Fibroblast of lung (primary cell): Measurements from ENCODE around the gene ECE2.

Experiments used
- CTCF ChIP-seq, 2 donors: IDR thresholded peaks in 1 of 2; conservative IDR thresholded peaks in 1 of 2; 1 replicate in 1 of 2; 2 replicates in 1 of 2; pipeline ENCODE4 v1.5.1; 2011 to 2012; ENCODE audit warnings: low read length in 2 of 2, control low read depth in 1 of 2, inconsistent platforms in 1 of 2, low read depth in 1 of 2, mild to moderate bottlenecking in 1 of 2
- EZH2 ChIP-seq: IDR thresholded peaks from 2 replicates; pipeline ENCODE4 v1.5.1; 2012; ENCODE audit warnings: low read length, control low read depth, mild to moderate bottlenecking; ENCODE audit errors: missing control alignments

DNA sequence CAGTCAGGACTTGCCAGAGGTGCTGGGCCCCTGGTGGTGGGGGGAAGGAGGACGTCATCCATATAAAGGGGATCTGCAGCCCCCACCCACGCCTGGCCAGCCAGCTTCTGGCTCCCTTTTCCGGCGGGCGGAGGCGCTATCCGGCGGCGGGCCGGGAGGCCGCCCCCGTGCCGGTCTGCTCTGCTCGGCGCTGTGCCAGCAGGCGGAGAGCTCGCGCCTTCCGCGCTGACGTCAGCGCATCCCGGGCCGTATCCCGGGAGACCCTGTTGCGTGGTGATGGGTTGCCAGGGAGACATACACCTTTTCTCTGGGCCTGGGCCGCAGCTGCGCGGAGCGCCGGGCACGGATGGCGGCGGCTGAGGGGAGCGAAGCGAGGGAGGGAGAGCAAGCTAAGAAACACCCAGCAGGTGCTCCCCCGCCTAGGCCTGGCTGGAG is 62.7 kb downstream of the ECE2 start:
- TF ChIP-seq EZH2, result no peak
- TF ChIP-seq CTCF (conservative IDR thresholded peaks at IDR 0.05 in 1 of 2, IDR thresholded peaks at IDR 0.05 in 1 of 2; ENCODE audit: low read depth in 1 of 2, low read length in 2 of 2), result peak in 1 of 2 donors; percentile 16
